Heart left ventricle (tissue), 16 donors: ENCODE data around the gene ACOD1. TPM values are rescaled to one million over a fixed set of nuclear protein-coding genes. Genes with fewer than 3 reads are reported as not detected.

Experiments used
- ATAC-seq, 4 donors: fragments of 200-7000 bp; cut with Tn5 transposase; one replicate each; pipeline ENCODE4 v1.9.1; 2020 to 2022; ENCODE audit warnings: moderate library complexity in 4 of 4, mild to moderate bottlenecking in 3 of 4, moderate number of reproducible peaks in 1 of 4
- DNase-seq, 5 donors: peaks; one replicate each; pipeline ENCODE4 v3.0.0-alpha.2; 2020
- H3K27ac ChIP-seq, 12 donors: fragments of 200-600 bp; sonication (generic) in 4 of 12; one replicate each; pipeline versions ENCODE4 v1.5.0 to v1.8.0; 2016 to 2022; ENCODE audit warnings: mild to moderate bottlenecking in 2 of 12
- H3K27me3 ChIP-seq, 9 donors: fragments of 200-600 bp; sonication (generic) in 2 of 9; one replicate each; pipeline versions ENCODE4 v1.5.1 to v1.8.0; 2016 to 2022; ENCODE audit warnings: mild to moderate bottlenecking in 3 of 9
- H3K36me3 ChIP-seq, 9 donors: fragments of 200-600 bp; sonication (generic) in 2 of 9; one replicate each; pipeline versions ENCODE4 v1.5.0 to v1.8.0; 2018 to 2022; ENCODE audit warnings: mild to moderate bottlenecking in 2 of 9
- H3K4me1 ChIP-seq, 12 donors: fragments of 200-600 bp; sonication (generic) in 4 of 12; one replicate each; pipeline versions ENCODE4 v1.5.0 to v1.8.0; 2016 to 2022; ENCODE audit warnings: mild to moderate bottlenecking in 3 of 12
- H3K4me3 ChIP-seq, 12 donors: fragments of 200-600 bp; sonication (generic) in 4 of 12; one replicate each; pipeline versions ENCODE4 v1.5.0 to v1.8.0; 2017 to 2022; ENCODE audit warnings: mild to moderate bottlenecking in 9 of 12, moderate library complexity in 4 of 12
- H3K9me3 ChIP-seq, 12 donors: fragments of 200-600 bp; sonication (generic) in 4 of 12; one replicate each; pipeline versions ENCODE4 v1.5.0 to v1.8.0; 2016 to 2022; ENCODE audit warnings: mild to moderate bottlenecking in 1 of 12
- POLR2A ChIP-seq, 2 donors: fragments of 450-650 bp; IDR thresholded peaks; one replicate each; pipeline ENCODE4 v1.6.1; 2017; ENCODE audit warnings: antibody characterized with exemption in 2 of 2, mild to moderate bottlenecking in 2 of 2, moderate library complexity in 2 of 2
- WGBS, 4 donors: extraction: QIAGEN DNeasy Blood & Tissue Kit in 2 of 4; methylation state at CpG; one replicate each; pipeline versions ENCODE4 v1.1.5 to v1.1.7; 2013 to 2018; 5-methylcytosine and 5-hydroxymethylcytosine counted together
- intact Hi-C, 10 donors: fragments of 100-400 bp; cut with DNase I; formaldehyde crosslinking; loops; one replicate each; pipeline versions ENCODE4 v1.11.1 to v1.14.2; 2022
- polyA plus RNA-seq, 2 donors: library from polyadenylated mRNA; stranded (reverse); fragments of 200-250 nt; gene quantifications; one replicate each; pipeline ENCODE4 v1.2.3, GENCODE V29; 2013
- total RNA-seq, 9 donors: library from RNA; depleted of rRNA in 2 of 9; stranded (reverse); fragments of >200 nt in 2 of 9; fragmentation: NEBNext Ultra II Directional in 3 of 9; extraction: Animal tissue kit (Norgen Biotek cat#: 25700) in 3 of 9; gene quantifications; one replicate each; pipeline versions ENCODE4 v1.1.0 to v1.2.4, GENCODE V29; 2016 to 2023
- TF ChIP-seq, protein P1 (sequence below), 12 donors: fragments of 200-600 bp; sonication (generic) in 4 of 12; IDR thresholded peaks; one replicate each; pipeline versions ENCODE4 v1.5.0 to v1.8.0; 2018 to 2022; ENCODE audit warnings: antibody characterized with exemption in 12 of 12, mild to moderate bottlenecking in 5 of 12
- donor health status: ischemic (EF 13 %, LVEDD 7.1; RV severe dilation, severe dysfunction).
- donor health status: healthy with polysubstance abuse.
- donor health status: DM: no; HTN: yes; CAD: no.
- donor health status: DM: no; HTN: no; CAD: no.
- donor health status: ischemic (EF 25% LVEDD 6.9; RV normal size, moderate dysfunction).
- donor health status: ischemic (EF 25% LVEDD 5.7; RV mildly dilated, moderate dysfunction).
- donor health status: healthy.
- donor health status: DM: yes; HTN: yes; CAD: no.
- donor health status: ischemic (EF 35%, LVEDD 5.7; RV mildly dilated, moderate dysfunction).
- donor health status: nonischemic (EF 11% LVEDD 7.7; RV severe dilation, severe dysfunction).
- donor health status: DM: yes; HTN: yes; CAD: no.
- donor health status: PGD.
- donor health status: ischemic (EF 29% LVEDD 5.4; RV normal size, mild dysfunction).
- donor health status: nonischemic (EF 23%, LVEDD 6.1; RV moderate dilation, normal function).

ACOD1 gene
- total and polyA plus RNA-seq, 11 donors, result 0.91 TPM; not detected in 10

DNA sequence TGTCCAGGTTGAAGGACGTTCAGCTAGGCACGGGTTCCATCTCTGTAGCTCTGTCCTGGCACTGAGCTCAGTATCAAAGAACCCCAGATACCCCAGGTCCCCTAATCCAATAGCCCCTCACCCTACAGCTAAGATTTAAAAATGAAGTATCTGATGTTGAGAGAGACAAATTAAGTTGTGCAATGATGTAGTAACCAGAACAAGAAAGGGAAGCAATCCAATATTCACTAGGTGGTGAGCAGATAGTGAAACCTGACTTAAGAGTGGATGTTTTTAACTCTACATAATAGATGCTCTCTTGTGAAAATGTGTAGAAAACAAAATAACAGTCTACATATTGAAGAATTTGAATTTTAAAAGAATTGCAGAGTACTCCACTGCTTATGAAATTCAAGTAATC is 1.8 kb downstream of the ACOD1 start:
- Histone ChIP-seq H3K4me3 (no peak overlapping the region), H3K27me3 (peaks cover 0 to 9% (median 0%) of the 10 kb centered on the region in 9 donors), H3K27ac (no peak overlapping the region), H3K36me3 (no peaks in the 10 kb centered on the region), H3K4me1 (peaks cover 0 to 9% (median 0%) of the 10 kb centered on the region in 12 donors), H3K9me3 (peaks cover 0 to 9% (median 0%) of the 10 kb centered on the region in 12 donors)
- WGBS, 4 donors, result 88 to 89% (median 89%) methylated on average over 2 of the region's 2 CpGs
- DNase-seq (no peak), ATAC-seq (no peak)
- intact Hi-C loops, result no loop called here
- no peak for TF ChIP-seq POLR2A (IDR thresholded peaks at IDR 0.05)
- TF ChIP-seq, protein P1, sequence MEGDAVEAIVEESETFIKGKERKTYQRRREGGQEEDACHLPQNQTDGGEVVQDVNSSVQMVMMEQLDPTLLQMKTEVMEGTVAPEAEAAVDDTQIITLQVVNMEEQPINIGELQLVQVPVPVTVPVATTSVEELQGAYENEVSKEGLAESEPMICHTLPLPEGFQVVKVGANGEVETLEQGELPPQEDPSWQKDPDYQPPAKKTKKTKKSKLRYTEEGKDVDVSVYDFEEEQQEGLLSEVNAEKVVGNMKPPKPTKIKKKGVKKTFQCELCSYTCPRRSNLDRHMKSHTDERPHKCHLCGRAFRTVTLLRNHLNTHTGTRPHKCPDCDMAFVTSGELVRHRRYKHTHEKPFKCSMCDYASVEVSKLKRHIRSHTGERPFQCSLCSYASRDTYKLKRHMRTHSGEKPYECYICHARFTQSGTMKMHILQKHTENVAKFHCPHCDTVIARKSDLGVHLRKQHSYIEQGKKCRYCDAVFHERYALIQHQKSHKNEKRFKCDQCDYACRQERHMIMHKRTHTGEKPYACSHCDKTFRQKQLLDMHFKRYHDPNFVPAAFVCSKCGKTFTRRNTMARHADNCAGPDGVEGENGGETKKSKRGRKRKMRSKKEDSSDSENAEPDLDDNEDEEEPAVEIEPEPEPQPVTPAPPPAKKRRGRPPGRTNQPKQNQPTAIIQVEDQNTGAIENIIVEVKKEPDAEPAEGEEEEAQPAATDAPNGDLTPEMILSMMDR (IDR thresholded peaks at IDR 0.05), result no peak

DNA sequence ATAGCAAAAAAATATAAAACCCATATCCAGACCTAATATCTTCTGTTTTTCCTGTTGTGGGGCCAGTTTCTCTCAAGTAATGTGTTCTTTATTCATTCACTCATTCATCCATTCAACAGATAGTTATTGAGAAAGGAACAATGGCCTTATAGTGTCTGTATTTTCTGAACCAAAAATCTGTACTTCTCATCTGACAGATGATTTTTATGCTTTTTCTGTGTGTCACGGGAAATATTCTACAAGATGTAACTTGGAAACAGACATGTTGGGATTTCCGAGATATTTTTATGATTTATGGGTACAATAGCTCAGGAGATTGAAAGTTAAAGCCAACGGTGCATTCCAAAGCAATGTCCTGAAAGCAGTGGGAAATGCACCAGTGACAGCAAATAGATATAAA is 5.7 kb downstream of the ACOD1 start:
- ATAC-seq, result no peak
- Histone ChIP-seq H3K9me3 (peaks cover 0 to 2% (median 0%) of the 10 kb centered on the region in 12 donors), H3K27ac (no peak overlapping the region), H3K27me3 (peaks cover 0 to 9% (median 0%) of the 10 kb centered on the region in 9 donors), H3K36me3 (no peaks in the 10 kb centered on the region), H3K4me3 (no peak overlapping the region), H3K4me1 (no peaks in the 10 kb centered on the region)
- WGBS, 4 donors, result 67 to 76% (median 74%) methylated on average over 3 of the region's 3 CpGs
- intact Hi-C loops, result no loop called here
- TF ChIP-seq, protein P1 (IDR thresholded peaks at IDR 0.05), result no peak
- no peak for TF ChIP-seq POLR2A (IDR thresholded peaks at IDR 0.05)
- DNase-seq, result no peak

DNA sequence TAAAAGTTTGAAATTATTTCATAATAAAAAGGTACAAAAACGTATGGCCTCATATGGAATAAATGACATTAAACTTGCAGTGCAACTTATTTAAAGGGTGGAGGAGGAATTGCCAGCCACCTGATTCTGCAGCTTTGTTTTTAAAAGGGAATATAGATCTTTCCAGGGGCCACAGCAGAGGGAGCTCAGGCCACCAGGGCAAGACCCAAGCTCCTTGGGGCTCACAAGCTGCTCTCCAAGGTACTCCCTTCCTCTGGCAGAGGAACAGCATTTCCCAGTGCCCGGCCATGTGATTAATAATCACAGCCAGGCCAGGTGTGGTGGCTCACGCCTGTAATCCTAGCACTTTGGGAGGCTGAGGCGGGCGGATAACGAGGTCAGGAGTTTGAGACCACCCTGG is 6.2 kb downstream of the ACOD1 start:
- no peak overlapping the region for H3K4me3 ChIP-seq
- peaks cover 0 to 7% (median 1%) of the 10 kb centered on the region in 12 donors for H3K9me3 ChIP-seq
- no peaks in the 10 kb centered on the region for H3K4me1 ChIP-seq
- DNase-seq (no peak), ATAC-seq (no peak)
- TF ChIP-seq, protein P1 (IDR thresholded peaks at IDR 0.05), result no peak
- TF ChIP-seq POLR2A (IDR thresholded peaks at IDR 0.05), result no peak
- 75 to 79% (median 78%) methylated on average over 6 of the region's 6 CpGs for WGBS, 4 donors
- no peaks in the 10 kb centered on the region for H3K36me3 ChIP-seq
- H3K27me3 ChIP-seq, result peaks cover 0 to 9% (median 0%) of the 10 kb centered on the region in 9 donors
- intact Hi-C loops, result no loop called here
- no peak overlapping the region for H3K27ac ChIP-seq

DNA sequence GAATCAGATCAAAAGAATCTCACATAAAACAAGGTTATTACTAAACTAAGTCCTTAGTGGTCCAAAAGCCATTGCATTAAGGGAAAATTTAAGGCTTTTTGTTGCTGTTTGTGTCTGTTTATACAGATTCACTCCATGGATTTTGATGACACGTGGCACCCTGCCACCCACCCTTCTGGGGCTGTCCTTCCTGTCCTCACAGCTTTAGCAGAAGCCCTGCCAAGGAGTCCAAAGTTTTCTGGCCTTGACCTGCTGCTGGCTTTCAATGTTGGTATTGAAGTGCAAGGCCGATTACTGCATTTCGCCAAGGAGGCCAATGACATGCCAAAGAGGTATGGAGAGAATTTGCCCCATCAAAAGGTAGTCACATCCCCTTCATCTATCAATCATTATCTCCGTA is 6.9 kb downstream of the ACOD1 start:
- Histone ChIP-seq H3K36me3 (no peaks in the 10 kb centered on the region), H3K4me1 (no peaks in the 10 kb centered on the region), H3K9me3 (peaks cover 0 to 13% (median 5%) of the 10 kb centered on the region in 12 donors), H3K4me3 (no peak overlapping the region), H3K27me3 (peaks cover 0 to 9% (median 0%) of the 10 kb centered on the region in 9 donors), H3K27ac (no peak overlapping the region)
- TF ChIP-seq POLR2A (IDR thresholded peaks at IDR 0.05), result no peak
- TF ChIP-seq, protein P1 (IDR thresholded peaks at IDR 0.05), result no peak
- intact Hi-C loops, result no loop called here
- DNase-seq (no peak), ATAC-seq (no peak)
- 82 to 87% (median 85%) methylated on average over 4 of the region's 4 CpGs for WGBS, 4 donors
